ENCODE results near the gene ADARB1.
A peak's percentile ranks its signal among the peaks of the same experiment; 100 is the strongest.

ADARB1 gene

DNA sequence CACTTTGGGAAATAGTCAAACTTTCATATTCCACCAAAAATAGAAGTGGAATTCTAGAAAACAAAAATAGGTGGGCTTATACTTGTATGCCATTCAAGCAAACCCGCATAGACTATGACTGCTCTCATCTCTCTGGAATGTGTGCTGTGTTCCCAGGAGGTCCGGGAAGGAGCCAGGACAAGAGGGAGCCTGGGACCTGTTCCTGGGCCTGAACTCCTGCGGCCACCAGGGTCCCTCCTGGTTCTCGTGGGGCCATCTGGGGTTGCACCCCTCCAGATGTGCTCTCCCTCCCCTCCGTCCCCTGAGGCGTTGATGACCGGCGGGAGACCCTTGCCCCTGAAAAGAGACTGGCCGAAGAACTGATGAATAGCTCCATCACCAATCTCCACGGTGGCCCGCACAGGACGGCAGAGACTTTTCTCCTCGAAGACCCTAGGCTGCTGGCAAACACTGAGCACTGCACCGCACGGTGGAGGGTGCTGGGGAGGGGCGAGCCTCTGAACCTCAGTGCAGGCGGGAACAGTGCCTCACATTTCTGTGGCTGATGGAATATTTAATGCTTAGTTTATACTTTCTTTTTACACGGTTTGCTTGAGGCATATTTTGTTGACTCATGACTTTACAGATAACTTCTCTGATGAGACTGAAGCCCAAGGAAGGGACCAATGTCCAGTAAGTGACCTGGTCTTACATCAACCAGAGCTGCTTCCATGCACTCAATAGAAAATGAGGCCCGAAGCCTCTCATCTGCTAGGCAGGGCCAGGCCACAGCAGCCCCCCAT is 9.6 kb upstream of the ADARB1 start:
- no peak for FAIRE-seq
- TF ChIP-seq, protein P1, sequence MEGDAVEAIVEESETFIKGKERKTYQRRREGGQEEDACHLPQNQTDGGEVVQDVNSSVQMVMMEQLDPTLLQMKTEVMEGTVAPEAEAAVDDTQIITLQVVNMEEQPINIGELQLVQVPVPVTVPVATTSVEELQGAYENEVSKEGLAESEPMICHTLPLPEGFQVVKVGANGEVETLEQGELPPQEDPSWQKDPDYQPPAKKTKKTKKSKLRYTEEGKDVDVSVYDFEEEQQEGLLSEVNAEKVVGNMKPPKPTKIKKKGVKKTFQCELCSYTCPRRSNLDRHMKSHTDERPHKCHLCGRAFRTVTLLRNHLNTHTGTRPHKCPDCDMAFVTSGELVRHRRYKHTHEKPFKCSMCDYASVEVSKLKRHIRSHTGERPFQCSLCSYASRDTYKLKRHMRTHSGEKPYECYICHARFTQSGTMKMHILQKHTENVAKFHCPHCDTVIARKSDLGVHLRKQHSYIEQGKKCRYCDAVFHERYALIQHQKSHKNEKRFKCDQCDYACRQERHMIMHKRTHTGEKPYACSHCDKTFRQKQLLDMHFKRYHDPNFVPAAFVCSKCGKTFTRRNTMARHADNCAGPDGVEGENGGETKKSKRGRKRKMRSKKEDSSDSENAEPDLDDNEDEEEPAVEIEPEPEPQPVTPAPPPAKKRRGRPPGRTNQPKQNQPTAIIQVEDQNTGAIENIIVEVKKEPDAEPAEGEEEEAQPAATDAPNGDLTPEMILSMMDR (IDR thresholded peaks at IDR 0.05; ENCODE audit: insufficient read depth, missing control alignments) = no peak
- no peak for DNase-seq (ENCODE audit: insufficient read length, low spot score)

DNA sequence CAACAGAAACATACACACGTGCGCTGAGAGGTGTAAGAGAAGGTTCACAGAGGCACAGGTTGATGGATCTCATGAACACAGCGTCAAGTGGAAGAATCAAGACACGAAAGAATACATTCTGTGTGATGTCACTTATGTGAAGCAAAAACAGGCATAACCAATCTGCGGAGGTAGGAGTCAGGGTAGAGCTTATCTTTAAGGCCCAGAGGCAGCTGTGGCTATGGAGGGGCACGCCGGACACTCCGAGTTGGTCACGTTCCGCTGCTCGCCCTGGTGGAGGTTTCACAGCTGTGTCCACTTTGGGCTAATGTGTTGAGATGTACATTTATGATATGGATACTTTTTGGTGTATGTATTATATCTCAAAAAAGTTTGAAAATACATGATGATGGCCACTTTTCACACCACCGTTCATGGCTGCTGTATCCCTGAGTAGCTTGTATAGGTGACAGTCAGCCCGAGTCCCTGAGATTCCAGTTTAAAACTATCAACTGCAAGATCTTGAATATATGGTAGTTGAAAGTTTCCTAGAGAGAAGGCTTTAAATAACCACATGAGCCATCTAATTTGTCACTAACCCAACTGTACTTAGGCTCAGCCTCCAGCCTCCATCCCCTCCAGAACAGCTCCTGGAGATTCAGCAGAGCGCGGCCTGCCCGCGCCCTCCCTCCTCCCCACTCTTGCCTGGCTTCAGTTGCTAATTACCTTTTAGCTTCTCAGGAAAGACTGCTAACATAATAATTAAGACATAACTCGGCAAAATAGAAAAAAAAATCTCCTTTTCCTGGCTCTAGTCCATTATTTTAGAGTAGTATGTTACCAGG is 6.7 kb upstream of the ADARB1 start:
- FAIRE-seq (no peak), DNase-seq (ENCODE audit: insufficient read length, low spot score) (no peak)
- TF ChIP-seq, protein P1 (IDR thresholded peaks at IDR 0.05; ENCODE audit: insufficient read depth, missing control alignments) = no peak

DNA sequence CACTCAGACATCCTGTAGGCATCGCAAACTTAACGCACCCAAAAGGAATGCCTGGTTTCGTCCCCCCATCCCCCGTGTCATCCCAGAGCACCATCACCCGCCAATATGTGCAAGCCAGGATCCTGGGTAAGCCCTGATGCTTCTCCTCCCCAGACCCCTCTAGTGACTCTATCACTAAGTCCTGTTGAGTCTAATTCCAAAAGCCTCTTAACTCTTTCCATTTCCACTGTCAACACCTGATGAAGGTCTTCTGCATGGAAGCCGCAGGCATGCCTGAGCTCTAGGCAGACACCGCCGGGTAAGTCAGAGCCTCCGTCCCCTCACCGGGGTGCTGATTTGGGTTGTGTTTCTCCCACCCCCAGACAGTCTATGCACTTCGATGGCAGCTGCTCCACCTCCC is 5.3 kb upstream of the ADARB1 start:
- FAIRE-seq = no peak
- DNase-seq (ENCODE audit: insufficient read length, low spot score) = peak; percentile 63
- TF ChIP-seq, protein P1 (IDR thresholded peaks at IDR 0.05; ENCODE audit: insufficient read depth, missing control alignments) = no peak

DNA sequence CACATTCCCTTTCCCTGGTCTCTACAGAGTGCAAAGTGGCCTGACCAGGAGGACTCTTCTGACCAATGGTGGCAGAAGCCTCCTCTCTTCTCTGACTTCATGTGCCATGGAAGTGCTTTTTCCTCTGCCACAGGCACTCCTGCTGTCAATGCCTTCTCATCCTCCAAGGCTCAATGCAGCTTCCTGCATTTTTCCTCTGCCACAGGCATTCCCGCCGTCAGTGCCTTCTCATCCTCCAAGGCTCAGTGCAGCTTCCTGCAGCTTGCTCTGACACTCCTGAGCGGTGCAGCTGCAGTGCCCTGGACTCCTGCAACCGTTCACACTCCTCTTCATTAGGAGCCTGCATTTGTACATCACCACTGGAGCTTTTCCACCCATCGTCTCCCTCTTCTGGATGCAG is 4.7 kb upstream of the ADARB1 start:
- TF ChIP-seq, protein P1 (IDR thresholded peaks at IDR 0.05; ENCODE audit: insufficient read depth, missing control alignments) = no peak
- no peak for DNase-seq (ENCODE audit: insufficient read length, low spot score)
- no peak for FAIRE-seq

DNA sequence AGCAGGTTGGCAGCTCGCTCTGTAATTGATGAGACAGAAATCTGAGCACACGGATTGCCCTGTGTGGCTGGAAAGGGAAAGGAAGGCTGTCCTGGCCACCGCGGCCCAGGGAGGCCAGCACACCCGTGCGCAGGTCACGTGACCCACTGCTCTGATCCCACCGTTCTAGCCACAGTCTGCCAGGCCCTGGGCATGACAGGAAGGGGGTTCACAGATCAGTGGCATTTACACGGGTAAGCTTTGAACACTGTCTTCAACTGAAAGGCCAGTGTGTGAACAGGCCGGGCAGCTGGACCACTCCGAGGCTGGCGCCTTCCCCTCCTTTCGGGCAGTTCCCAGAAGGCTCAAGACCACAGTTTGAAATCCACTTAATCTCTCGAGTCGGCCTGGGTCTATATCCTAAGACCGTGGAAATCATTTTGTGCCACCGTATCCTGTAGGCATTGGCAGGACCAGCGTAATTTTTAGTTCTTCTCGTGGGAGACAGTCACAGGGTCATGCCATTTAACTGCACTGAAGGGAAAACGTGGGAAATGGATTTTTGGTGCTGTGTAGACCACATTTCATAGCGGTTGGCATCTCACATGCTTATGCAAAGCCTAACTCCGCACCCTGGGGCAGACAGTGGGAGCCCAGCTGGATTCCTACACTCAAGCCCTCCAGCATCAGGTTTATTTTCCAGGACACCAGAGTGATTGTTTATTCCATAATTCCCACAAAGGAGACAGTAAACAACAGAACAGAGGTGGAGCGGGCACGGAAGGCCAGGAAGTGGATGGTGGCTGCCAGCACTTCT is 3.1 kb upstream of the ADARB1 start:
- DNase-seq (ENCODE audit: insufficient read length, low spot score) (no peak), FAIRE-seq (no peak)
- TF ChIP-seq, protein P1 (IDR thresholded peaks at IDR 0.05; ENCODE audit: insufficient read depth, missing control alignments) = no peak

DNA sequence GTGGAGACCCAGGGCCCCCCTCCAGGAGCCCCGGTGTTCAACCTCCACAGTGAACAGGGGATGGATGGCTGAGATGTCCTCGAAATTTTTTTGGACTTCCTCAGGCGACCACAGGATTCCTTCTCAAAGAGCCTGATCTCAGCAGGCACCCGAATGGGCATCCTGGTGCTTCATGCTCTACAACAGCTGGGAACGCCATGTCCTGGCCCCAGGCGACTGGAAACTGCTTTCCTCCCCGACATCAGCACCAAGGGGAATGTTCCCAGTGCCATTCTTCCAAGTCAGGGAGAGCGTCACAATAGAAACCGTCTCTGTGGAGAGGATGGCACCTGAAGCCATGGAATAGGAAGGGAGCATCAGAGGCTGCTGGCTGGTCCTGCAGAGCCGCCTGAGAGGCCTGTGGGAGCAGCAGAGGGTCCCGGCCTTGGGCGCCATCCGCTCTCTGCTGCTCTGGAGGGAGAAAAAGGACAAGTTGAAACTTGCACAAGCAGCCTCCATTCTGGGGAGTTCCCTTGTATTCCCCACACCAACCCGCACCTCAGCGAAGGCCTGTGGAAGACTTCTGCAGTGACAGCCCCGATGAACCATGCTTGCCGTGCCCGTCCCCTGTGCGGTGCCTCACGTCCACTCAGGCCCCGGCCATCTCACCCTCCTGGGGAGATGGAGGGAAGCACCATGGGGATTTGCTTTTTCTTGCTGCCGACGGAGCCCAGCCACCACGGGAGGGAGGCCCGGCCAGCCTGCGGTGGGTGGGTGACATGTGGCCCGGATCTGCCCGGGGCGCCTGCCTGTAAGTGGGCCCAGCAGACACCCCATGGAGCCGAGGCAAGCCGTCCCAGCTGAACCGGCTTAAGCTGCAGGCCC is 2.3 kb upstream of the ADARB1 start:
- DNase-seq (ENCODE audit: insufficient read length, low spot score) = no peak
- no peak for FAIRE-seq
- TF ChIP-seq, protein P1 (IDR thresholded peaks at IDR 0.05; ENCODE audit: insufficient read depth, missing control alignments) = no peak
